Endothelial cell of umbilical vein (primary cell): ENCODE measurements around the gene TMCC3. TPM values are rescaled to one million over a fixed set of nuclear protein-coding genes. Genes with fewer than 3 reads are reported as not detected.
A peak's percentile ranks its signal among the peaks of the same experiment; 100 is the strongest.

Experiments
- BruUV-seq: library from RNA; stranded (reverse); fragments of 400-500 nt; replicated peaks from 2 replicates; lab custom pipeline; 2021; lab: Mats Ljungman, UMichigan
- CTCF ChIA-PET: fragments of 300-600, 350-600 bp; sonication (Branson Sonifier 250); formaldehyde crosslinking; loops from one replicate; lab custom pipeline; 2021; ENCODE audit warnings: antibody characterized with exemption, inconsistent platforms; lab: Charles Lee
- POLR2A ChIA-PET: fragments of 300-600, 350-600 bp; sonication (Branson Sonifier 250); formaldehyde crosslinking; loops from one replicate; lab custom pipeline; 2021; ENCODE audit warnings: antibody characterized with exemption, inconsistent platforms; lab: Charles Lee
- DNase-seq: peaks from one replicate; pipeline ENCODE4 v3.0.0-alpha.2; 2011; ENCODE audit warnings: low read depth, low spot score
- FAIRE-seq: peaks from 2 replicates; lab custom pipeline; 2011; peaks lifted over from hg19 to GRCh38; lab: Jason Lieb, UNC
- H2AFZ ChIP-seq: 2 replicates; pipeline ENCODE4 v1.6.0; 2012; ENCODE audit warnings: low read depth, low read length, control low read depth, inconsistent platforms
- H3K27ac ChIP-seq: 2 replicates; pipeline ENCODE4 v1.5.1; 2011; ENCODE audit warnings: low read depth, mild to moderate bottlenecking, control low read depth, low read length, moderate library complexity; ENCODE audit not compliant: insufficient read depth
- H3K27me3 ChIP-seq, 2 experiments: 2 replicates each; pipeline versions ENCODE4 v1.6.0 to v1.6.1; 2011; ENCODE audit warnings: low read length in 2 of 2, mixed read lengths in 1 of 2; ENCODE audit not compliant: control insufficient read depth in 2 of 2, insufficient read depth in 2 of 2
- H3K36me3 ChIP-seq, 2 experiments: 2 replicates in 1 of 2; 3 replicates in 1 of 2; pipeline ENCODE4 v1.5.1; 2011; ENCODE audit warnings: low read length in 2 of 2, mild to moderate bottlenecking in 1 of 2, moderate library complexity in 1 of 2; ENCODE audit not compliant: control insufficient read depth in 2 of 2, insufficient read depth in 2 of 2; ENCODE audit errors: extremely low read depth in 1 of 2
- H3K4me1 ChIP-seq: 3 replicates; pipeline ENCODE4 v1.5.1; 2011; ENCODE audit warnings: mild to moderate bottlenecking, low read length; ENCODE audit not compliant: control insufficient read depth, insufficient read depth; ENCODE audit errors: extremely low read depth
- H3K4me2 ChIP-seq: 2 replicates; pipeline ENCODE4 v1.6.1; 2011; ENCODE audit warnings: low read length, control low read depth, mixed read lengths; ENCODE audit not compliant: insufficient read depth
- H3K4me3 ChIP-seq, 3 experiments: fragments of 200-600 bp in 1 of 3; sonication (generic), shearing (Covaris generic) in 1 of 3; replicated peaks in 1 of 3; 2 replicates each; pipeline ENCODE4 v1.5.1; 2011 to 2016; ENCODE audit warnings: control low read depth in 3 of 3, low read length in 3 of 3, mild to moderate bottlenecking in 2 of 3, inconsistent platforms in 1 of 3, low read depth in 1 of 3, moderate library complexity in 1 of 3; ENCODE audit not compliant: insufficient read depth in 1 of 3
- H3K79me2 ChIP-seq: 2 replicates; pipeline ENCODE4 v1.6.0; 2012; ENCODE audit warnings: low read length, inconsistent platforms; ENCODE audit not compliant: control insufficient read depth, insufficient read depth
- H3K9ac ChIP-seq: replicated peaks from 2 replicates; pipeline ENCODE3; 2011; ENCODE audit warnings: low read length, control low read depth; ENCODE audit not compliant: insufficient read depth; ENCODE audit errors: extremely low read depth
- H3K9me1 ChIP-seq: replicated peaks from 3 replicates; pipeline ENCODE4 v1.6.0; 2011; ENCODE audit warnings: mild to moderate bottlenecking, low read length; ENCODE audit not compliant: control insufficient read depth, insufficient read depth; ENCODE audit errors: extremely low read depth
- H3K9me3 ChIP-seq: replicated peaks from 2 replicates; pipeline ENCODE4 v1.5.1; 2012; ENCODE audit warnings: low read length, inconsistent platforms; ENCODE audit not compliant: control insufficient read depth, insufficient read depth
- H4K20me1 ChIP-seq: replicated peaks from 2 replicates; pipeline ENCODE3; 2011; ENCODE audit warnings: mild to moderate bottlenecking, low read length; ENCODE audit not compliant: control insufficient read depth, insufficient read depth; ENCODE audit errors: extremely low read depth
- EZH2 ChIP-seq: IDR thresholded peaks from 2 replicates; pipeline ENCODE4 v1.6.1; 2012; ENCODE audit warnings: borderline replicate concordance, low read depth, mild to moderate bottlenecking, moderate library complexity, low read length, inconsistent platforms; ENCODE audit not compliant: severe bottlenecking
- FOS ChIP-seq: IDR thresholded peaks from 2 replicates; pipeline ENCODE4 v1.6.1; 2011; ENCODE audit warnings: mild to moderate bottlenecking, low read length, moderate library complexity, borderline replicate concordance; ENCODE audit not compliant: insufficient read depth
- GATA2 ChIP-seq: IDR thresholded peaks from 2 replicates; pipeline ENCODE4 v1.7.0; 2011; ENCODE audit warnings: low read depth, mild to moderate bottlenecking, moderate library complexity, mixed read lengths, low read length; ENCODE audit not compliant: insufficient read length, insufficient read depth
- JUN ChIP-seq: IDR thresholded peaks from 2 replicates; pipeline ENCODE4 v1.6.1; 2011; ENCODE audit warnings: borderline replicate concordance, low read depth; ENCODE audit not compliant: insufficient read length, insufficient read depth
- MYC ChIP-seq: IDR thresholded peaks from one replicate; pipeline ENCODE4 v1.6.1; 2011; ENCODE audit warnings: mild to moderate bottlenecking, low read depth, low read length
- POLR2A ChIP-seq: IDR thresholded peaks from 2 replicates; pipeline ENCODE4 v1.6.1; 2012; ENCODE audit warnings: low read depth, mild to moderate bottlenecking, control low read depth, low read length
- POLR2AphosphoS5 ChIP-seq: IDR thresholded peaks from 2 replicates; pipeline ENCODE4 v1.6.1; 2012; ENCODE audit warnings: low read depth, mild to moderate bottlenecking, control low read depth, low read length, moderate library complexity; ENCODE audit not compliant: insufficient read depth
- dilution Hi-C: fragments of 300-500 bp; cut with MboI; formaldehyde crosslinking; loops from one replicate; pipeline ENCODE4 v1.15.0; 2019; ENCODE audit warnings: low sequenced_read_pairs; ENCODE audit not compliant: extremely low pct_ligation_motif_present
- intact Hi-C: fragments of 100-400 bp; cut with micrococcal nuclease; formaldehyde crosslinking; loops from one replicate; pipeline ENCODE4 v1.10.0; 2022
- polyA plus RNA-seq, 4 experiments: library from polyadenylated mRNA; depleted of rRNA in 3 of 4; stranded (reverse) in 3 of 4; unstranded in 1 of 4; fragments of >200 nt; gene quantifications; 2 replicates each; pipeline versions ENCODE4 v1.2.1 to v1.2.3, GENCODE V29; 2011 to 2012; ENCODE audit warnings: missing spikeins in 1 of 4
- total RNA-seq: library from RNA; stranded (reverse); gene quantifications from 2 replicates; pipeline ENCODE4 v1.2.3, GENCODE V29; 2021
- TF ChIP-seq, protein P1 (sequence below), 2 donors: IDR thresholded peaks; 1 replicate in 1 of 2; 2 replicates in 1 of 2; pipeline ENCODE4 v1.5.1; 2011; ENCODE audit warnings: low read length in 2 of 2, mild to moderate bottlenecking in 2 of 2, moderate library complexity in 2 of 2, control low read depth in 1 of 2, inconsistent platforms in 1 of 2, low read depth in 1 of 2; ENCODE audit not compliant: insufficient read depth in 1 of 2; ENCODE audit errors: extremely low read depth in 1 of 2
- TF ChIP-seq, protein P2 (sequence below): IDR thresholded peaks from 2 replicates; pipeline ENCODE4 v1.6.1; 2011; ENCODE audit not compliant: insufficient read depth, insufficient read length

Gene TMCC3
- total and polyA plus RNA-seq, 2 donors (not counting 3 experiments of a cell fraction or from before 2014, with no cell fraction given) = 13.5 to 30.4 TPM

DNA sequence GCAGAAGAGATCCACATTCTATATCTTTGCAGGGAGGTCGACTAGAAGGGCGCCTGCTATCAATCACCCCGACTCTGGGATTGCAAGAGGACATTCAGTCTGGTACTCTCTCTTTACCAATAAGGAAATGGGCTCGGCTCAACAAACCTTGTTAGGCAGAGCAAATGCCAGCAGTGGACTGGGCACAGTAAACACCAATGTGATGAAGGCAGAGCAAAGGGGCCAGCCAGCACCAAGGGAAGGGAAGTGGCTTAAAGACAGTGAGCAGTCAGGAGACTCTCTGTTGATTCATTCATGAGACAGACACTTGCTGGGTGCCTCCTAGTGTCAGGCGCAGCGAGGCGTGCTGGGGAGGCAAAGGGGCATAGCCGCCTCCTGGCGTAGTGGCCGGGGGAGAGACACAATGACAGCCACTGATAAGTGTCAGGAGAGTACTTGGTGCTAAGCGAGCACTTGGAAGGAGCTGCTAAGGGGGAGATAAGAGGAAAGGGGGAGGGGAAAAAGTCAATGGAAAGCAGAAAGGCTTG, 34.1 kb downstream of the TMCC3 start:
- Histone ChIP-seq H3K9ac (no peak overlapping the region), H3K4me2 (peak overlapping the region; percentile 78), H3K9me3 (no peaks in the 10 kb centered on the region), H3K79me2 (peaks cover 64% of the 10 kb centered on the region), H4K20me1 (no peaks in the 10 kb centered on the region), H3K27me3 (no peaks in the 10 kb centered on the region), H3K27ac (peak overlapping the region; percentile 38), H2AFZ (no peak overlapping the region), H3K36me3 (no peaks in the 10 kb centered on the region), H3K9me1 (no peaks in the 10 kb centered on the region), H3K4me1 (peaks cover 40% of the 10 kb centered on the region), H3K4me3 (peak overlapping the region in 1 of 3 experiments; percentile 10)
- no TSS peak for BruUV-seq
- no peak for FAIRE-seq
- intact Hi-C loops (no loop called here), dilution Hi-C loops (no loop called here)
- DNase-seq = peak; percentile 25
- POLR2A ChIA-PET = no interaction called here
- CTCF ChIA-PET = interaction anchor here (0.9 kb wide), 1 partner anchor 45 kb away, joined by 3 read pairs; no protein-coding TSS in a partner anchor
- TF ChIP-seq MYC = no peak
- no peak for TF ChIP-seq JUN
- TF ChIP-seq, protein P1, sequence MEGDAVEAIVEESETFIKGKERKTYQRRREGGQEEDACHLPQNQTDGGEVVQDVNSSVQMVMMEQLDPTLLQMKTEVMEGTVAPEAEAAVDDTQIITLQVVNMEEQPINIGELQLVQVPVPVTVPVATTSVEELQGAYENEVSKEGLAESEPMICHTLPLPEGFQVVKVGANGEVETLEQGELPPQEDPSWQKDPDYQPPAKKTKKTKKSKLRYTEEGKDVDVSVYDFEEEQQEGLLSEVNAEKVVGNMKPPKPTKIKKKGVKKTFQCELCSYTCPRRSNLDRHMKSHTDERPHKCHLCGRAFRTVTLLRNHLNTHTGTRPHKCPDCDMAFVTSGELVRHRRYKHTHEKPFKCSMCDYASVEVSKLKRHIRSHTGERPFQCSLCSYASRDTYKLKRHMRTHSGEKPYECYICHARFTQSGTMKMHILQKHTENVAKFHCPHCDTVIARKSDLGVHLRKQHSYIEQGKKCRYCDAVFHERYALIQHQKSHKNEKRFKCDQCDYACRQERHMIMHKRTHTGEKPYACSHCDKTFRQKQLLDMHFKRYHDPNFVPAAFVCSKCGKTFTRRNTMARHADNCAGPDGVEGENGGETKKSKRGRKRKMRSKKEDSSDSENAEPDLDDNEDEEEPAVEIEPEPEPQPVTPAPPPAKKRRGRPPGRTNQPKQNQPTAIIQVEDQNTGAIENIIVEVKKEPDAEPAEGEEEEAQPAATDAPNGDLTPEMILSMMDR (IDR thresholded peaks at IDR 0.05; ENCODE audit: extremely low read depth in 1 of 2, insufficient read depth in 1 of 2, low read depth in 1 of 2, low read length in 2 of 2) = no peak
- no peak for TF ChIP-seq EZH2
- TF ChIP-seq, protein P2, sequence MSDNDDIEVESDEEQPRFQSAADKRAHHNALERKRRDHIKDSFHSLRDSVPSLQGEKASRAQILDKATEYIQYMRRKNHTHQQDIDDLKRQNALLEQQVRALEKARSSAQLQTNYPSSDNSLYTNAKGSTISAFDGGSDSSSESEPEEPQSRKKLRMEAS = no peak
- no peak for TF ChIP-seq FOS
- no peak for TF ChIP-seq GATA2
- no peak for TF ChIP-seq POLR2AphosphoS5
- no peak for TF ChIP-seq POLR2A
